H54 (cell line): ENCODE results near the gene RPS8.
A peak's percentile ranks its signal among the peaks of the same experiment; 100 is the strongest.
"Not testable (repeated sequence)": the region's sequence is repeated elsewhere in the genome, so short reads cannot be mapped to it uniquely, and the experiment has no call there.

ENCODE experiments used
- DNase-seq: peaks from one replicate; pipeline ENCODE4 v3.0.0; 2011; ENCODE audit warnings: low spot score, mixed read lengths; ENCODE audit not compliant: insufficient read length
- FAIRE-seq: peaks from 3 replicates; lab custom pipeline; 2011; peaks lifted over from hg19 to GRCh38; lab: Jason Lieb, UNC
- POLR2A ChIP-seq: IDR thresholded peaks from 2 replicates; pipeline ENCODE4 v1.6.1; 2011; ENCODE audit warnings: low read depth, mild to moderate bottlenecking, low read length

The RPS8 gene

GRCh38 chr1:44787506-44787905 is 12.2 kb downstream of the RPS8 start:
- no peak for TF ChIP-seq POLR2A
- FAIRE-seq (no peak), DNase-seq (no peak)

- TF ChIP-seq POLR2A = no peak
- FAIRE-seq = no peak
- no peak for DNase-seq
These were observed 12.9 kb downstream of the RPS8 start, which contains the start of gene BEST4 for GRCh38 chr1:44788120-44788860. TSS of gene BEST4 (minus strand) at chr1:44788170. CDS start at chr1:44787705, 465 bp downstream.

GRCh38 chr1:44790968-44791801 is 15.8 kb downstream of the RPS8 start:
- no peak for FAIRE-seq
- DNase-seq = no peak
- TF ChIP-seq POLR2A = no peak

GRCh38 chr1:44792736-44793502 is 17.6 kb downstream of the RPS8 start:
- DNase-seq (no peak), FAIRE-seq (no peak)
- no peak for TF ChIP-seq POLR2A

- FAIRE-seq, DNase-seq: not testable (repeated sequence)
These were observed 22.5 kb downstream of the RPS8 start for GRCh38 chr1:44797886-44798285.

GRCh38 chr1:44798481-44799365 is 23.4 kb downstream of the RPS8 start:
- TF ChIP-seq POLR2A = no peak
- DNase-seq = no peak
- no peak for FAIRE-seq

GRCh38 chr1:44799770-44800584 is 24.6 kb downstream of the RPS8 start, which contains the start of gene PLK3:
TSS of gene PLK3 (plus strand) at chr1:44800377. CDS start at chr1:44800464, 87 bp downstream.
- peak; percentile 98 for TF ChIP-seq POLR2A
- DNase-seq (peak; percentile 87), FAIRE-seq (peak; percentile 72)

- no peak for TF ChIP-seq POLR2A
- no peak for FAIRE-seq
These were observed 26.4 kb downstream of the RPS8 start for GRCh38 chr1:44801491-44802305.

GRCh38 chr1:44802306-44803061 is 27.1 kb downstream of the RPS8 start:
- TF ChIP-seq POLR2A = no peak
- no peak for FAIRE-seq

More at GRCh38 chr1:44801491-44802305, 26.4 kb downstream of the RPS8 start:
- no peak for DNase-seq

GRCh38 chr1:44803062-44803311 is 27.6 kb downstream of the RPS8 start:
- FAIRE-seq = no peak
- no peak for TF ChIP-seq POLR2A
- DNase-seq = no peak

More at GRCh38 chr1:44802306-44803061, 27.1 kb downstream of the RPS8 start:
- no peak for DNase-seq
